Measurements from ENCODE around the gene SLC16A7.
"Not testable (repeated sequence)": the region's sequence is repeated elsewhere in the genome, so short reads cannot be mapped to it uniquely, and the experiment has no call there.

The SLC16A7 gene

GRCh38 chr12:59597385-59597781 is 1.6 kb downstream of the SLC16A7 start:
- no peak for TF ChIP-seq CTCF (IDR thresholded peaks at IDR 0.05; ENCODE audit: insufficient read depth, missing control alignments)
- DNase-seq (ENCODE audit: insufficient read length, low spot score): no peak
- no peak for FAIRE-seq

- FAIRE-seq (no peak), DNase-seq (ENCODE audit: insufficient read length, low spot score) (no peak)
- no peak for TF ChIP-seq CTCF (IDR thresholded peaks at IDR 0.05; ENCODE audit: insufficient read depth, missing control alignments)
Observed at GRCh38 chr12:59600171-59600570, 4.3 kb downstream of the SLC16A7 start.

- DNase-seq (ENCODE audit: insufficient read length, low spot score) (no peak), FAIRE-seq (no peak)
- no peak for TF ChIP-seq CTCF (IDR thresholded peaks at IDR 0.05; ENCODE audit: insufficient read depth, missing control alignments)
Observed at GRCh38 chr12:59603754-59604153, 7.9 kb downstream of the SLC16A7 start.

GRCh38 chr12:59612823-59613434 is 17.1 kb downstream of the SLC16A7 start:
- FAIRE-seq; DNase-seq (ENCODE audit: insufficient read length, low spot score): not testable (repeated sequence)

GRCh38 chr12:59615392-59616165 is 19.8 kb downstream of the SLC16A7 start:
- TF ChIP-seq CTCF (IDR thresholded peaks at IDR 0.05; ENCODE audit: insufficient read depth, missing control alignments): no peak
- no peak for DNase-seq (ENCODE audit: insufficient read length, low spot score)
- FAIRE-seq: no peak

GRCh38 chr12:59619461-59620240 is 23.8 kb downstream of the SLC16A7 start:
- no peak for DNase-seq (ENCODE audit: insufficient read length, low spot score)
- FAIRE-seq: no peak
- TF ChIP-seq CTCF (IDR thresholded peaks at IDR 0.05; ENCODE audit: insufficient read depth, missing control alignments): no peak

- no peak for FAIRE-seq
- DNase-seq (ENCODE audit: insufficient read length, low spot score): no peak
- TF ChIP-seq CTCF (IDR thresholded peaks at IDR 0.05; ENCODE audit: insufficient read depth, missing control alignments): no peak
Observed at GRCh38 chr12:59620326-59620725, 24.5 kb downstream of the SLC16A7 start.
